Testis (tissue), 2 donors: Measurements from ENCODE around the gene OR2T5.
"Not testable (repeated sequence)": the region's sequence is repeated elsewhere in the genome, so short reads cannot be mapped to it uniquely, and the experiment has no call there.

ENCODE experiments used
- CTCF ChIP-seq, 3 experiments: fragments of 450-650 bp in 2 of 3; fragments of 200-600 bp in 1 of 3; sonication (generic) in 1 of 3; IDR thresholded peaks; one replicate each; pipeline ENCODE4 v1.5.1; 2016 to 2019; ENCODE audit warnings: antibody characterized with exemption in 3 of 3, mild to moderate bottlenecking in 2 of 3, moderate library complexity in 1 of 3
- POLR2A ChIP-seq: fragments of 450-650 bp; IDR thresholded peaks from one replicate; pipeline ENCODE4 v1.6.1; 2017; ENCODE audit warnings: antibody characterized with exemption, mild to moderate bottlenecking, moderate library complexity

DNA sequence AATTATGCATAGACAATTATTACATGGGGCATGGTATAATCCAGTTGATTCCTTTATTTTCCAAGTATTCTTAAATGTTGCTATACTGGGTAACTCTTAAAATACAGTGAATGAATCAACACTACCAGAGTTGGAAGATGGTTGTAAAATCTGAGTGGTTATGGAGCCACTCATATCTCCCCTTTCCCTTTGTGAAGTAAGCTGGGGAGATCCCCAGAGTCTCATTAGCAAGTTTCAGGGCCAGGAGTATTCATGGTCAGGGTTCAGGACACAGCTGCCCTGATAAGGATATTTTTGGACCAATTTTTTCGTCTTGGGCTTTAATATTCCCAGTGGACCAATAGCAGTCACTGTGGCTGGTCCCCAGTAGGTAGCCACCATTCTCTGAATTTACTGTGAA, 49.7 kb upstream of the OR2T5 start:
- TF ChIP-seq CTCF (IDR thresholded peaks at IDR 0.05); POLR2A: not testable (repeated sequence)
